SH-SY5Y (cell line): ENCODE measurements around the gene ADCY5.

Experiments
- GATA2 ChIP-seq: IDR thresholded peaks from 2 replicates; pipeline ENCODE4 v1.6.1; 2011; ENCODE audit warnings: mild to moderate bottlenecking, low read depth, low read length
- GATA3 ChIP-seq: IDR thresholded peaks from 2 replicates; pipeline ENCODE4 v1.6.1; 2011; ENCODE audit warnings: low read depth, mild to moderate bottlenecking, low read length, moderate library complexity

DNA sequence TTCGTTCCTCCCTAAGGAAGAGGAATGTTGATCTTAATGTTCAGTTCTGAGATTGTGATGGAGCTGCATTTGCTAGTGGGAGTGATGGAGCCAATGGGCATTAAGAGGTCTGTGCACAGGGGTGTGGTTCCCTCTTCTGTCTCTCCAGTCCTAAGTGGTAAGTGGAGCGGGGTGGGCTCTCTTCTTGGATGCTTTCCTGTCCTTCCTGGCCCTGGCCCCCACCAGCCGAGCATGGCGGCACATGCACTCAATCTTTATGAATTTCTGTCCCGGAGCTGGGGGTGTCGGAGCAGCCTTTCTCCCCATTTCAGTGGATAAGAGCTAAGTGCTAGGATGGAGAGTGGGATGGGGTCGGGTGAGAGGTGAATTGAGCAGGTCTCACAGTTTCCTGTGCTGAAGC, 37.6 kb upstream of the ADCY5 start:
- TF ChIP-seq GATA2 (no peak), GATA3 (no peak)
